Endothelial cell of umbilical vein (primary cell): Measurements from ENCODE around the gene CFD. TPM values are rescaled to one million over a fixed set of nuclear protein-coding genes. Genes with fewer than 3 reads are reported as not detected.
A peak's percentile ranks its signal among the peaks of the same experiment; 100 is the strongest.

Source experiments
- Bru-seq: library from RNA; stranded (reverse); fragments of 400-500 nt; gene quantifications from one replicate; lab custom pipeline; 2021; lab: Mats Ljungman, UMichigan
- BruChase-seq, 2 experiments: library from RNA; stranded (reverse); fragments of 400-500 nt; gene quantifications; one replicate each; lab custom pipeline; 2021; lab: Mats Ljungman, UMichigan
- BruUV-seq: library from RNA; stranded (reverse); fragments of 400-500 nt; replicated peaks from 2 replicates; lab custom pipeline; 2021; lab: Mats Ljungman, UMichigan
- CTCF ChIA-PET: fragments of 300-600, 350-600 bp; sonication (Branson Sonifier 250); formaldehyde crosslinking; loops from one replicate; lab custom pipeline; 2021; ENCODE audit warnings: antibody characterized with exemption, inconsistent platforms; lab: Charles Lee
- POLR2A ChIA-PET: fragments of 300-600, 350-600 bp; sonication (Branson Sonifier 250); formaldehyde crosslinking; loops from one replicate; lab custom pipeline; 2021; ENCODE audit warnings: antibody characterized with exemption, inconsistent platforms; lab: Charles Lee
- DNase-seq: peaks from one replicate; pipeline ENCODE4 v3.0.0-alpha.2; 2011; ENCODE audit warnings: low read depth, low spot score
- FAIRE-seq: peaks from 2 replicates; lab custom pipeline; 2011; peaks lifted over from hg19 to GRCh38; lab: Jason Lieb, UNC
- H2AFZ ChIP-seq: 2 replicates; pipeline ENCODE4 v1.6.0; 2012; ENCODE audit warnings: low read depth, low read length, control low read depth, inconsistent platforms
- H3K27ac ChIP-seq: 2 replicates; pipeline ENCODE4 v1.5.1; 2011; ENCODE audit warnings: low read depth, mild to moderate bottlenecking, control low read depth, low read length, moderate library complexity; ENCODE audit not compliant: insufficient read depth
- H3K27me3 ChIP-seq, 2 experiments: 2 replicates each; pipeline versions ENCODE4 v1.6.0 to v1.6.1; 2011; ENCODE audit warnings: low read length in 2 of 2, mixed read lengths in 1 of 2; ENCODE audit not compliant: control insufficient read depth in 2 of 2, insufficient read depth in 2 of 2
- H3K36me3 ChIP-seq, 2 experiments: 2 replicates in 1 of 2; 3 replicates in 1 of 2; pipeline ENCODE4 v1.5.1; 2011; ENCODE audit warnings: low read length in 2 of 2, mild to moderate bottlenecking in 1 of 2, moderate library complexity in 1 of 2; ENCODE audit not compliant: control insufficient read depth in 2 of 2, insufficient read depth in 2 of 2; ENCODE audit errors: extremely low read depth in 1 of 2
- H3K4me1 ChIP-seq: 3 replicates; pipeline ENCODE4 v1.5.1; 2011; ENCODE audit warnings: mild to moderate bottlenecking, low read length; ENCODE audit not compliant: control insufficient read depth, insufficient read depth; ENCODE audit errors: extremely low read depth
- H3K4me2 ChIP-seq: 2 replicates; pipeline ENCODE4 v1.6.1; 2011; ENCODE audit warnings: low read length, control low read depth, mixed read lengths; ENCODE audit not compliant: insufficient read depth
- H3K4me3 ChIP-seq, 3 experiments: fragments of 200-600 bp in 1 of 3; sonication (generic), shearing (Covaris generic) in 1 of 3; replicated peaks in 1 of 3; 2 replicates each; pipeline ENCODE4 v1.5.1; 2011 to 2016; ENCODE audit warnings: control low read depth in 3 of 3, low read length in 3 of 3, mild to moderate bottlenecking in 2 of 3, inconsistent platforms in 1 of 3, low read depth in 1 of 3, moderate library complexity in 1 of 3; ENCODE audit not compliant: insufficient read depth in 1 of 3
- H3K79me2 ChIP-seq: 2 replicates; pipeline ENCODE4 v1.6.0; 2012; ENCODE audit warnings: low read length, inconsistent platforms; ENCODE audit not compliant: control insufficient read depth, insufficient read depth
- H3K9ac ChIP-seq: replicated peaks from 2 replicates; pipeline ENCODE3; 2011; ENCODE audit warnings: low read length, control low read depth; ENCODE audit not compliant: insufficient read depth; ENCODE audit errors: extremely low read depth
- H3K9me1 ChIP-seq: replicated peaks from 3 replicates; pipeline ENCODE4 v1.6.0; 2011; ENCODE audit warnings: mild to moderate bottlenecking, low read length; ENCODE audit not compliant: control insufficient read depth, insufficient read depth; ENCODE audit errors: extremely low read depth
- H3K9me3 ChIP-seq: replicated peaks from 2 replicates; pipeline ENCODE4 v1.5.1; 2012; ENCODE audit warnings: low read length, inconsistent platforms; ENCODE audit not compliant: control insufficient read depth, insufficient read depth
- H4K20me1 ChIP-seq: replicated peaks from 2 replicates; pipeline ENCODE3; 2011; ENCODE audit warnings: mild to moderate bottlenecking, low read length; ENCODE audit not compliant: control insufficient read depth, insufficient read depth; ENCODE audit errors: extremely low read depth
- CTCF ChIP-seq, 2 donors: IDR thresholded peaks; 1 replicate in 1 of 2; 2 replicates in 1 of 2; pipeline ENCODE4 v1.5.1; 2011; ENCODE audit warnings: low read length in 2 of 2, mild to moderate bottlenecking in 2 of 2, moderate library complexity in 2 of 2, control low read depth in 1 of 2, inconsistent platforms in 1 of 2, low read depth in 1 of 2; ENCODE audit not compliant: insufficient read depth in 1 of 2; ENCODE audit errors: extremely low read depth in 1 of 2
- EZH2 ChIP-seq: IDR thresholded peaks from 2 replicates; pipeline ENCODE4 v1.6.1; 2012; ENCODE audit warnings: borderline replicate concordance, low read depth, mild to moderate bottlenecking, moderate library complexity, low read length, inconsistent platforms; ENCODE audit not compliant: severe bottlenecking
- FOS ChIP-seq: IDR thresholded peaks from 2 replicates; pipeline ENCODE4 v1.6.1; 2011; ENCODE audit warnings: mild to moderate bottlenecking, low read length, moderate library complexity, borderline replicate concordance; ENCODE audit not compliant: insufficient read depth
- GATA2 ChIP-seq: IDR thresholded peaks from 2 replicates; pipeline ENCODE4 v1.7.0; 2011; ENCODE audit warnings: low read depth, mild to moderate bottlenecking, moderate library complexity, mixed read lengths, low read length; ENCODE audit not compliant: insufficient read length, insufficient read depth
- JUN ChIP-seq: IDR thresholded peaks from 2 replicates; pipeline ENCODE4 v1.6.1; 2011; ENCODE audit warnings: borderline replicate concordance, low read depth; ENCODE audit not compliant: insufficient read length, insufficient read depth
- MAX ChIP-seq: IDR thresholded peaks from 2 replicates; pipeline ENCODE4 v1.6.1; 2011; ENCODE audit not compliant: insufficient read depth, insufficient read length
- MYC ChIP-seq: IDR thresholded peaks from one replicate; pipeline ENCODE4 v1.6.1; 2011; ENCODE audit warnings: mild to moderate bottlenecking, low read depth, low read length
- POLR2A ChIP-seq: IDR thresholded peaks from 2 replicates; pipeline ENCODE4 v1.6.1; 2012; ENCODE audit warnings: low read depth, mild to moderate bottlenecking, control low read depth, low read length
- POLR2AphosphoS5 ChIP-seq: IDR thresholded peaks from 2 replicates; pipeline ENCODE4 v1.6.1; 2012; ENCODE audit warnings: low read depth, mild to moderate bottlenecking, control low read depth, low read length, moderate library complexity; ENCODE audit not compliant: insufficient read depth
- dilution Hi-C: fragments of 300-500 bp; cut with MboI; formaldehyde crosslinking; loops from one replicate; pipeline ENCODE4 v1.15.0; 2019; ENCODE audit warnings: low sequenced_read_pairs; ENCODE audit not compliant: extremely low pct_ligation_motif_present
- intact Hi-C: fragments of 100-400 bp; cut with micrococcal nuclease; formaldehyde crosslinking; loops from one replicate; pipeline ENCODE4 v1.10.0; 2022
- long read RNA-seq: library from polyadenylated mRNA; stranded (forward); transcript quantifications from one replicate; pipeline ENCODE4 v2.0.0, GENCODE V29; 2021
- polyA minus RNA-seq, 3 experiments: library from RNA; depleted of rRNA, polyadenylated mRNA; stranded (reverse); fragments of >200 nt; gene quantifications; 1 replicate in 1 of 3; 2 replicates in 2 of 3; pipeline ENCODE4 v1.2.3, GENCODE V29; 2011
- polyA plus RNA-seq, 4 experiments: library from polyadenylated mRNA; depleted of rRNA in 3 of 4; stranded (reverse) in 3 of 4; unstranded in 1 of 4; fragments of >200 nt; gene quantifications; 2 replicates each; pipeline versions ENCODE4 v1.2.1 to v1.2.3, GENCODE V29; 2011 to 2012; ENCODE audit warnings: missing spikeins in 1 of 4
- total RNA-seq: library from RNA; stranded (reverse); gene quantifications from 2 replicates; pipeline ENCODE4 v1.2.3, GENCODE V29; 2021

The CFD gene
- total RNA-seq (0.40 TPM in 1 of 2 replicates, not detected in the other), polyA plus RNA-seq (0.25 and 0.53 TPM in 2 replicates), polyA minus RNA-seq (0.32 TPM in 1 of 2 replicates, not detected in the other), Bru-seq, nascent RNA (percentile 13 among the genes with signal in this experiment), BruChase-seq, experiment 1, labeled RNA remaining after a 6-hour chase (percentile 13 among the genes with signal in this experiment), BruChase-seq, experiment 2, labeled RNA remaining after a 2-hour chase (not detected)
- 0.11 and 0.43 TPM in 2 replicates for polyA plus RNA-seq (2011; cell fraction: cytosol; rRNA removed)
- not detected in 2 replicates for polyA plus RNA-seq (2011; cell fraction: nucleus; rRNA removed)
- 0.52 and 0.64 TPM in 2 replicates for polyA plus RNA-seq (2012)
- polyA minus RNA-seq (2011; cell fraction: cytosol; rRNA and poly(A)+ RNA removed) = 26.2 TPM
- polyA minus RNA-seq (2011; cell fraction: nucleus; rRNA and poly(A)+ RNA removed) = 0.63 TPM in 1 of 2 replicates, not detected in the other
- long read RNA-seq, partial matches to known transcripts = 1 of 1 reads
- long read RNA-seq, other reads (novel, unspliced or antisense) = 0 of 1 reads

- no peaks in the 10 kb centered on the region for H3K79me2 ChIP-seq
- H3K4me2 ChIP-seq = peak within 1 kb of the TSS; percentile 1
- ChIA-PET CTCF (interaction anchor here (1.1 to 2.2 kb wide), 2 partner anchors 11 to 125 kb away, joined by 3 to 9 read pairs; partner anchors contain the start of gene WDR18), POLR2A (no interaction called here)
- no peaks in the 10 kb centered on the region for H3K4me1 ChIP-seq
- no peak within 1 kb of the TSS for H3K4me3 ChIP-seq
- BruUV-seq = no TSS peak
- no peaks in the 10 kb centered on the region for H3K9me1 ChIP-seq
- TF ChIP-seq GATA2 = no peak
- no peak for TF ChIP-seq JUN
- TF ChIP-seq POLR2A = no peak
- TF ChIP-seq MAX = no peak
- TF ChIP-seq CTCF (IDR thresholded peaks at IDR 0.05; ENCODE audit: extremely low read depth in 1 of 2, insufficient read depth in 1 of 2, low read depth in 1 of 2, low read length in 2 of 2) = no peak
- TF ChIP-seq POLR2AphosphoS5 = no peak
- TF ChIP-seq MYC = no peak
- TF ChIP-seq FOS = no peak
- TF ChIP-seq EZH2 = no peak
- H3K36me3 ChIP-seq = no peaks in the 10 kb centered on the region
- intact Hi-C loops (no loop called here), dilution Hi-C loops (no loop called here)
- DNase-seq (no peak), FAIRE-seq (no peak)
- H3K9ac ChIP-seq = no peak within 1 kb of the TSS
- no peaks in the 10 kb centered on the region for H3K9me3 ChIP-seq
- H3K27me3 ChIP-seq = peaks cover 0 to 2% of the 10 kb centered on the region in 2 experiments
- peak within 1 kb of the TSS; percentile 1 for H2AFZ ChIP-seq
- H3K27ac ChIP-seq = no peak within 1 kb of the TSS
- no peaks in the 10 kb centered on the region for H4K20me1 ChIP-seq
These were observed at the start of gene CFD for GRCh38 chr19:858868-859843. Gene CFD, plus strand, starts transcription at chr19:859664. Its CDS starts 26 bp downstream, at chr19:859690.
